ENCODE measurements around the gene IFT88.

GRCh38 chr13:20720499-20720898, 153.5 kb downstream of the IFT88 start:
- TF ChIP-seq EZH2 (IDR thresholded peaks at IDR 0.05; ENCODE audit: low read length, unreplicated experiment) = no peak
- no peak for TF ChIP-seq CTCF (conservative IDR thresholded peaks at IDR 0.05; ENCODE audit: low read depth, low read length)
